Breast epithelium (tissue), 4 donors: Measurements from ENCODE around the gene MBOAT1. TPM values are rescaled to one million over a fixed set of nuclear protein-coding genes. Genes with fewer than 3 reads are reported as not detected.

Experiments
- DNase-seq, 2 donors: peaks; one replicate each; pipeline ENCODE4 v3.0.0-alpha.2; 2019; ENCODE audit warnings: low spot score in 2 of 2
- H3K27ac ChIP-seq, 2 donors: fragments of 200-600 bp; sonication (generic) in 1 of 2; one replicate each; pipeline ENCODE4 v1.5.1; 2016 to 2019; ENCODE audit warnings: mild to moderate bottlenecking in 1 of 2
- H3K27me3 ChIP-seq, 2 donors: fragments of 200-600 bp; sonication (generic) in 1 of 2; one replicate each; pipeline versions ENCODE4 v1.5.1 to v1.6.0; 2017 to 2019; ENCODE audit warnings: control low read depth in 1 of 2, mild to moderate bottlenecking in 1 of 2
- H3K36me3 ChIP-seq: fragments of 200-600 bp; one replicate; pipeline ENCODE4 v1.5.1; 2019
- H3K4me1 ChIP-seq, 2 donors: fragments of 200-600 bp; sonication (generic); one replicate each; pipeline ENCODE4 v1.5.1; 2016 to 2019; ENCODE audit warnings: control low read depth in 1 of 2
- H3K4me3 ChIP-seq, 3 donors: fragments of 200-600 bp; sonication (generic); 1 replicate in 2 of 3; 2 replicates in 1 of 3; pipeline ENCODE4 v1.5.1; 2016 to 2019; ENCODE audit warnings: mild to moderate bottlenecking in 3 of 3, moderate library complexity in 2 of 3
- H3K9me3 ChIP-seq, 2 donors: fragments of 200-600 bp; sonication (generic) in 1 of 2; one replicate each; pipeline ENCODE4 v1.5.1; 2016 to 2019; ENCODE audit warnings: control low read depth in 1 of 2
- POLR2A ChIP-seq: fragments of 450-650 bp; IDR thresholded peaks from one replicate; pipeline ENCODE4 v1.6.1; 2016; ENCODE audit warnings: antibody characterized with exemption, mild to moderate bottlenecking, moderate library complexity
- POLR2AphosphoS5 ChIP-seq, 3 donors: sonication (generic); formaldehyde crosslinking; IDR thresholded peaks; one replicate each; pipeline ENCODE4 v1.6.1; 2017; ENCODE audit warnings: antibody characterized with exemption in 3 of 3
- intact Hi-C: fragments of 100-400 bp; cut with DNase I; formaldehyde crosslinking; loops from one replicate; pipeline ENCODE4 v1.15.1; 2023; ENCODE audit warnings: low total_unique reads
- total RNA-seq, 3 donors: library from RNA; depleted of rRNA; stranded (reverse); fragments of >200 nt; gene quantifications; one replicate each; pipeline ENCODE4 v1.1.0, GENCODE V29; 2016
- TF ChIP-seq, protein P1 (sequence below), 3 donors: fragments of 450-650 bp; IDR thresholded peaks; one replicate each; pipeline ENCODE4 v1.5.1; 2016 to 2017; ENCODE audit warnings: antibody characterized with exemption in 3 of 3, mild to moderate bottlenecking in 3 of 3, moderate library complexity in 3 of 3

Gene MBOAT1
- total RNA-seq, 3 donors from 2014 or later = 10.9 to 38.6 (median 26.2) TPM

DNA sequence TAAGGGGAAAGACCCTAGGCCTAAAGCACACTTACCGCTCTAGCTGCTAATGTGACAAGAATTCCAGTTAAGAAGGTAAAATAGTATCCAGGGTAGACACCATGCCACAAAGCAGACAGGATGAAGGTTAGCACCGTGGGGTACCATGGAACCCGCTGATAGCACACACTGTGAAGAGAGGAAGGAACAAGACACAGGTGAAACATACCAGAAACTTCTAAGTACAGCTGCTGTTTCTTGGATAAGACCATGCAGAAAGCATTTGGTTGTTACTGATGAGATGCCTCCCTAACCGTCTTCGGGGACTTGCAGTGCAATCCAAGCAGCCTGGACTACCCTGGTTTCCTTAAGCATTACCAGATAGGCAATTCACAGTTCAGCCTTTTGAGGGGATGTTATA is 99.4 kb downstream of the MBOAT1 start:
- Histone ChIP-seq H3K4me3 (no peak overlapping the region), H3K9me3 (no peaks in the 10 kb centered on the region), H3K27ac (no peak overlapping the region), H3K36me3 (no peaks in the 10 kb centered on the region), H3K4me1 (no peaks in the 10 kb centered on the region), H3K27me3 (no peaks in the 10 kb centered on the region)
- intact Hi-C loops = no loop called here
- TF ChIP-seq POLR2A = no peak
- TF ChIP-seq, protein P1, sequence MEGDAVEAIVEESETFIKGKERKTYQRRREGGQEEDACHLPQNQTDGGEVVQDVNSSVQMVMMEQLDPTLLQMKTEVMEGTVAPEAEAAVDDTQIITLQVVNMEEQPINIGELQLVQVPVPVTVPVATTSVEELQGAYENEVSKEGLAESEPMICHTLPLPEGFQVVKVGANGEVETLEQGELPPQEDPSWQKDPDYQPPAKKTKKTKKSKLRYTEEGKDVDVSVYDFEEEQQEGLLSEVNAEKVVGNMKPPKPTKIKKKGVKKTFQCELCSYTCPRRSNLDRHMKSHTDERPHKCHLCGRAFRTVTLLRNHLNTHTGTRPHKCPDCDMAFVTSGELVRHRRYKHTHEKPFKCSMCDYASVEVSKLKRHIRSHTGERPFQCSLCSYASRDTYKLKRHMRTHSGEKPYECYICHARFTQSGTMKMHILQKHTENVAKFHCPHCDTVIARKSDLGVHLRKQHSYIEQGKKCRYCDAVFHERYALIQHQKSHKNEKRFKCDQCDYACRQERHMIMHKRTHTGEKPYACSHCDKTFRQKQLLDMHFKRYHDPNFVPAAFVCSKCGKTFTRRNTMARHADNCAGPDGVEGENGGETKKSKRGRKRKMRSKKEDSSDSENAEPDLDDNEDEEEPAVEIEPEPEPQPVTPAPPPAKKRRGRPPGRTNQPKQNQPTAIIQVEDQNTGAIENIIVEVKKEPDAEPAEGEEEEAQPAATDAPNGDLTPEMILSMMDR (IDR thresholded peaks at IDR 0.05) = no peak
- TF ChIP-seq POLR2AphosphoS5 (IDR thresholded peaks at IDR 0.05) = no peak
- DNase-seq = no peak

DNA sequence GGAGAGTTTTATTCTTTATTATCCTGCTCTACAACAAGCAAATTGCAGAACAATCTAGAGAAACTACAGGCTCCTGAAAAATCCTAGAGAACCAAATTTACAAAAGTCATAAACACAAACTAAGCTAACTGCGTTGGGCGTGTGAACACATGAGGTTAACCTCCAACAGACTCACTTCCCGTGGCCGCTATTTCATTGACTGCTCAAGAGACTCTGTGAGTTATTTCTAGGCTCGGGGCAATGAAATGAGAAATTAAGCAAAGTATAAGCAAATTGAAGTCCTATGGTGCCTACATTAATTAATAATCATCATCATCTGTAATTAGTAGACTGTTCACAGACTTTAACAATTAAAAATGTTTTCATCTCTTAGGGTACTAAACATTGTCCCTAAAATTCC is 100.0 kb downstream of the MBOAT1 start:
- H3K9me3 ChIP-seq = no peaks in the 10 kb centered on the region
- H3K4me1 ChIP-seq = no peaks in the 10 kb centered on the region
- no peak overlapping the region for H3K27ac ChIP-seq
- TF ChIP-seq POLR2AphosphoS5 (IDR thresholded peaks at IDR 0.05) (no peak), POLR2A (no peak)
- TF ChIP-seq, protein P1 (IDR thresholded peaks at IDR 0.05) = no peak
- H3K36me3 ChIP-seq = no peaks in the 10 kb centered on the region
- no peaks in the 10 kb centered on the region for H3K27me3 ChIP-seq
- no peak overlapping the region for H3K4me3 ChIP-seq
- intact Hi-C loops = no loop called here
- DNase-seq = no peak

DNA sequence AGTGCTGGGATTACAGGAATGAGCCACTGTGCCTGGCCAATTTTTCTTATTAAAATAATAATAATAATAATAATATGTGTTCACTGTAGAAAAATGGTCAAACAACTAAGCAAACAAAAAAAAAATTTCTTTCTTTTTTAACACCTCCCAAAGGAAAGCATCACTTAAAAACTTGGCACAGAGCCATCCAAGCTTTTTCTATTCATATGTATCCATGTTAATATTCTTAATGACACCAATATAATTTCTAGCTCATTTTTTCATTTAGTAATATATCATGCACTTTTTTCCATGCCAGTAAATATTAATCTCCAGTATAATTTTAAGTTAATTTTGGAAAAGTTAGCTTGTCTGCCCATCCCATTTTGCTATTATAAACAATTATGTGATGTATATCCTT is 101.8 kb downstream of the MBOAT1 start:
- H3K4me1 ChIP-seq = no peaks in the 10 kb centered on the region
- no peak for DNase-seq
- no peaks in the 10 kb centered on the region for H3K9me3 ChIP-seq
- TF ChIP-seq POLR2A = no peak
- TF ChIP-seq, protein P1 (IDR thresholded peaks at IDR 0.05) = no peak
- no peak for TF ChIP-seq POLR2AphosphoS5 (IDR thresholded peaks at IDR 0.05)
- H3K27ac ChIP-seq = no peak overlapping the region
- intact Hi-C loops = no loop called here
- no peaks in the 10 kb centered on the region for H3K36me3 ChIP-seq
- H3K27me3 ChIP-seq = no peaks in the 10 kb centered on the region
- H3K4me3 ChIP-seq = no peak overlapping the region

DNA sequence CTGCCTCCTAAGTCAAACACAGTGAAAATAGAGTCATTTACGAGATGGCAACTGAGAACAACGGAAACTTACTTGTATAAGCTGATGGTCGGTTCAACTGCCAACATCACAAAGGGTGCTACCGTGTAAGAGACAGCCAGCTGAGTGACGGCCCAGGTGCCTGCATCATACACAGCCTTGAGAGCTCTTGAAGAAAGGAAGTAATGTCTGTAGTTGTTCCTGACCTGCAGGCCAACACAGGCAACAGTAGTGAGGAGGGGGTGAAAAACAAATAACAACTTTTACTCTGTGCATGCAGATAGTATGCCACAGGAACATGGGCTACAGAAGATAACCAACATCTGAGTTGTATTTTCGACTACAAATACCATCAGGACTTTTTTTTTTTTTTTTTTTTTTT is 102.7 kb downstream of the MBOAT1 start:
- DNase-seq = no peak
- H3K4me3 ChIP-seq = no peak overlapping the region
- no peaks in the 10 kb centered on the region for H3K36me3 ChIP-seq
- H3K4me1 ChIP-seq = no peaks in the 10 kb centered on the region
- H3K27ac ChIP-seq = no peak overlapping the region
- TF ChIP-seq, protein P1 (IDR thresholded peaks at IDR 0.05) = no peak
- TF ChIP-seq POLR2AphosphoS5 (IDR thresholded peaks at IDR 0.05) (no peak), POLR2A (no peak)
- H3K9me3 ChIP-seq = no peaks in the 10 kb centered on the region
- intact Hi-C loops = no loop called here
- H3K27me3 ChIP-seq = no peaks in the 10 kb centered on the region

DNA sequence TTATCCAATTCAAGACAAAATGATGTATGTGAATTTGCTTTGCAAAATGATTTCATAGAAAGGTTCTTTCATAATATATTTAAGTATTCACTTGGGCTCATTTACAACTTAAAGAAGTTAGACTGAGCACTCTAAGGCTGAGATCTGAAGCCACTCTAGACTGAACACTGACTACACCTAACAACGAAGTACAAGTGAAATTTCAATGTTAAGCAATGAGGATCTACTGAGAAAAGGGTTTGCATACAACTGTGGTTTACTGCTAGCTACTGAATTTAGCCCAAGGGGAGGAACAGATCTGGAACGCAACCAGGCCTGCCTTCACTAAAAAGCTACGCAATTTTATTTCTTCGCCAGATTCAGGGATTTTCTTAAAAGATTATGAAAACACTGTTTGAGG is 106.4 kb downstream of the MBOAT1 start:
- H3K36me3 ChIP-seq = no peaks in the 10 kb centered on the region
- no peak for DNase-seq
- H3K4me1 ChIP-seq = no peaks in the 10 kb centered on the region
- no peak overlapping the region for H3K4me3 ChIP-seq
- no peaks in the 10 kb centered on the region for H3K9me3 ChIP-seq
- H3K27ac ChIP-seq = no peak overlapping the region
- intact Hi-C loops = no loop called here
- H3K27me3 ChIP-seq = no peaks in the 10 kb centered on the region
- TF ChIP-seq, protein P1 (IDR thresholded peaks at IDR 0.05) = no peak
- no peak for TF ChIP-seq POLR2A
- no peak for TF ChIP-seq POLR2AphosphoS5 (IDR thresholded peaks at IDR 0.05)
